ENCODE measurements around the gene CCNG2.
"Not testable (repeated sequence)": the region's sequence is repeated elsewhere in the genome, so short reads cannot be mapped to it uniquely, and the experiment has no call there.

CCNG2 gene

GRCh38 chr4:77156912-77157858 is at the start of gene CCNG2:
Gene CCNG2, plus strand, starts transcription at chr4:77157207. Its CDS starts 1,326 bp downstream, at chr4:77158533.
- peak; percentile 93 for DNase-seq

GRCh38 chr4:77110730-77111129 is 46.3 kb upstream of the CCNG2 start:
- DNase-seq, result no peak

- no peak for DNase-seq
Observed at GRCh38 chr4:77113069-77113468, 43.9 kb upstream of the CCNG2 start.

GRCh38 chr4:77117721-77118120 is 39.3 kb upstream of the CCNG2 start:
- no peak for DNase-seq

GRCh38 chr4:77120886-77121508 is 36.0 kb upstream of the CCNG2 start:
- no peak for DNase-seq

- no peak for DNase-seq
Observed at GRCh38 chr4:77121736-77122240, 35.2 kb upstream of the CCNG2 start.

GRCh38 chr4:77122656-77123055 is 34.4 kb upstream of the CCNG2 start:
- no peak for DNase-seq

- no peak for DNase-seq
Observed at GRCh38 chr4:77123411-77123810, 33.6 kb upstream of the CCNG2 start.

GRCh38 chr4:77124576-77124975 is 32.4 kb upstream of the CCNG2 start:
- DNase-seq, result no peak

GRCh38 chr4:77125961-77126360 is 31.0 kb upstream of the CCNG2 start:
- DNase-seq, result no peak

- no peak for DNase-seq
Observed at GRCh38 chr4:77126809-77127208, 30.2 kb upstream of the CCNG2 start.

- DNase-seq, result no peak
Observed at GRCh38 chr4:77127215-77127614, 29.8 kb upstream of the CCNG2 start.

- no peak for DNase-seq
Observed at GRCh38 chr4:77127837-77128621, 29.0 kb upstream of the CCNG2 start.

GRCh38 chr4:77132652-77133312 is 24.2 kb upstream of the CCNG2 start:
- DNase-seq, result no peak

- DNase-seq, result not testable (repeated sequence)
Observed at GRCh38 chr4:77137448-77137847, 19.6 kb upstream of the CCNG2 start.

GRCh38 chr4:77141964-77142645 is 14.9 kb upstream of the CCNG2 start:
- DNase-seq, result no peak

- no peak for DNase-seq
Observed at GRCh38 chr4:77142646-77143028, 14.4 kb upstream of the CCNG2 start.

- DNase-seq, result no peak
Observed at GRCh38 chr4:77143091-77143490, 13.9 kb upstream of the CCNG2 start.

- no peak for DNase-seq
Observed at GRCh38 chr4:77145842-77146185, 11.2 kb upstream of the CCNG2 start.

- peak; percentile 15 for DNase-seq
Observed at GRCh38 chr4:77146186-77147078, 10.6 kb upstream of the CCNG2 start.
